Activated CD4-positive, alpha-beta T cell treated with anti-CD3 and anti-CD28 coated beads for 1 hour (primary cell): ENCODE data around the gene KRTAP9-9.
"Not testable (repeated sequence)": the region's sequence is repeated elsewhere in the genome, so short reads cannot be mapped to it uniquely, and the experiment has no call there.

ENCODE experiments used
- DNase-seq: peaks from one replicate; pipeline ENCODE4 v3.0.0-alpha.2; 2020

Gene KRTAP9-9

GRCh38 chr17:41255381-41256290 lies at the start of gene KRTAP9-9:
TSS of gene KRTAP9-9 (plus strand) at chr17:41255384.
- DNase-seq = not testable (repeated sequence)

GRCh38 chr17:41211845-41212466 lies 43.2 kb upstream of the KRTAP9-9 start:
- DNase-seq = no peak

GRCh38 chr17:41212524-41213169 lies 42.5 kb upstream of the KRTAP9-9 start:
- DNase-seq = no peak

- no peak for DNase-seq
These were observed 39.5 kb upstream of the KRTAP9-9 start for GRCh38 chr17:41215681-41216080.

- DNase-seq = no peak
These were observed 31.4 kb upstream of the KRTAP9-9 start for GRCh38 chr17:41223821-41224220.

GRCh38 chr17:41226051-41226450 lies 29.1 kb upstream of the KRTAP9-9 start:
- no peak for DNase-seq

GRCh38 chr17:41226598-41227095 lies 28.5 kb upstream of the KRTAP9-9 start, which contains the start of gene KRTAP9-2:
TSS of gene KRTAP9-2 (plus strand) at chr17:41226648. CDS start at chr17:41226655, 7 bp downstream.
- not testable (repeated sequence) for DNase-seq

GRCh38 chr17:41230094-41230493 lies 25.1 kb upstream of the KRTAP9-9 start:
- no peak for DNase-seq

- DNase-seq = no peak
These were observed 23.5 kb upstream of the KRTAP9-9 start for GRCh38 chr17:41231731-41232130.

- not testable (repeated sequence) for DNase-seq
These were observed 22.6 kb upstream of the KRTAP9-9 start, which contains the start of gene KRTAP9-3 for GRCh38 chr17:41232399-41233105. TSS of gene KRTAP9-3 (plus strand) at chr17:41232449. CDS start at chr17:41232502, 53 bp downstream.

- DNase-seq = not testable (repeated sequence)
These were observed 18.1 kb upstream of the KRTAP9-9 start for GRCh38 chr17:41237116-41237515.

- DNase-seq = not testable (repeated sequence)
These were observed 17.2 kb upstream of the KRTAP9-9 start, which contains the start of gene KRTAP9-8 for GRCh38 chr17:41237949-41238437. TSS of gene KRTAP9-8 (plus strand) at chr17:41237999. CDS start at chr17:41238052, 53 bp downstream.

- DNase-seq = not testable (repeated sequence)
These were observed 8.0 kb upstream of the KRTAP9-9 start for GRCh38 chr17:41246995-41247787.

- not testable (repeated sequence) for DNase-seq
These were observed 5.4 kb upstream of the KRTAP9-9 start, which contains the start of gene KRTAP9-4 for GRCh38 chr17:41249637-41250240. TSS of gene KRTAP9-4 (plus strand) at chr17:41249687. CDS start at chr17:41249721, 34 bp downstream.

- DNase-seq = no peak
These were observed 3.9 kb upstream of the KRTAP9-9 start for GRCh38 chr17:41251261-41251660.

- no peak for DNase-seq
These were observed 323 bp upstream of the KRTAP9-9 start for GRCh38 chr17:41254861-41255260.

- no peak for DNase-seq
These were observed 1.1 kb downstream of the KRTAP9-9 start for GRCh38 chr17:41256291-41256685.

- DNase-seq = no peak
These were observed 3.2 kb downstream of the KRTAP9-9 start for GRCh38 chr17:41258406-41258805.

- DNase-seq = no peak
These were observed 8.0 kb downstream of the KRTAP9-9 start for GRCh38 chr17:41263212-41263611.

- DNase-seq = no peak
These were observed 9.4 kb downstream of the KRTAP9-9 start for GRCh38 chr17:41264599-41264998.

GRCh38 chr17:41265078-41265477 lies 9.9 kb downstream of the KRTAP9-9 start, which contains the start of gene KRTAP9-6:
TSS of gene KRTAP9-6 (plus strand) at chr17:41265378. CDS start at chr17:41265378, 0 bp downstream.
- DNase-seq = no peak
